ENCODE results near the gene TPPP2. TPM values are rescaled to one million over a fixed set of nuclear protein-coding genes. Genes with fewer than 3 reads are reported as not detected.
A peak's percentile ranks its signal among the peaks of the same experiment; 100 is the strongest.

Gene TPPP2
- total RNA-seq, 2 experiments from 2014 or later: not detected

GRCh38 chr14:21061347-21061668 is 31.3 kb downstream of the TPPP2 start:
- H3K9me3 ChIP-seq (ENCODE audit: control insufficient read depth in 1 of 2, insufficient read depth in 1 of 2, low read length in 2 of 2): no peaks in the 10 kb centered on the region
- Mint-ChIP-seq H3K9me3 (no peaks in the 10 kb centered on the region), H3K4me1 (ENCODE audit: low read depth) (no peaks in the 10 kb centered on the region), H3K36me3 (ENCODE audit: low read depth) (no peaks in the 10 kb centered on the region), H3K4me3 (no peak overlapping the region), H3K27ac (no peak overlapping the region), H3K27me3 (peaks cover 62% of the 10 kb centered on the region)
- POLR2A ChIA-PET: no interaction called here
- no peak overlapping the region for H3K4me3 ChIP-seq (ENCODE audit: low read length)
- DNase-seq (no peak), ATAC-seq (ENCODE audit: poor library complexity) (no peak)
- H3K36me3 ChIP-seq (ENCODE audit: insufficient read depth, low read length): no peaks in the 10 kb centered on the region
- no peaks in the 10 kb centered on the region for H3K4me1 ChIP-seq (ENCODE audit: insufficient read depth, low read length)
- no peak overlapping the region for H3K27ac ChIP-seq (ENCODE audit: low read depth in 1 of 2, low read length in 2 of 2)
- intact Hi-C loops (cut with DNase I, micrococcal nuclease): no loop called here
- CTCF ChIA-PET: interaction anchor here (0.9 to 1.3 kb wide), 4 partner anchors 14 to 90 kb away, joined by 3 to 4 read pairs (median 4); no protein-coding TSS in a partner anchor
- H3K27me3 ChIP-seq (ENCODE audit: control insufficient read depth in 1 of 2, insufficient read depth in 2 of 2, low read length in 2 of 2): peaks cover 13% of the 10 kb centered on the region in 2 experiments
- no peak for TF ChIP-seq CTCF (IDR thresholded peaks at IDR 0.05)

- intact Hi-C loops (cut with DNase I, micrococcal nuclease): no loop called here
- POLR2A ChIA-PET: no interaction called here
- no peak overlapping the region for H3K27ac ChIP-seq (ENCODE audit: low read depth in 1 of 2, low read length in 2 of 2)
- Mint-ChIP-seq H3K4me3 (no peak overlapping the region), H3K9me3 (no peaks in the 10 kb centered on the region), H3K27me3 (peaks cover 79% of the 10 kb centered on the region), H3K4me1 (ENCODE audit: low read depth) (peaks cover 4% of the 10 kb centered on the region), H3K27ac (no peak overlapping the region), H3K36me3 (ENCODE audit: low read depth) (no peaks in the 10 kb centered on the region)
- CTCF ChIA-PET: interaction anchor here (1.2 kb wide), 2 partner anchors 29 to 42 kb away, joined by 4 to 6 read pairs; no protein-coding TSS in a partner anchor
- H3K27me3 ChIP-seq (ENCODE audit: control insufficient read depth in 1 of 2, insufficient read depth in 2 of 2, low read length in 2 of 2): peaks cover 18 to 28% of the 10 kb centered on the region in 2 experiments
- no peak for DNase-seq
- ATAC-seq (ENCODE audit: poor library complexity): no peak
- TF ChIP-seq CTCF (IDR thresholded peaks at IDR 0.05): no peak
- H3K36me3 ChIP-seq (ENCODE audit: insufficient read depth, low read length): no peaks in the 10 kb centered on the region
- H3K9me3 ChIP-seq (ENCODE audit: control insufficient read depth in 1 of 2, insufficient read depth in 1 of 2, low read length in 2 of 2): no peaks in the 10 kb centered on the region
- H3K4me1 ChIP-seq (ENCODE audit: insufficient read depth, low read length): peaks cover 2% of the 10 kb centered on the region
- H3K4me3 ChIP-seq (ENCODE audit: low read length): no peak overlapping the region
Observed at GRCh38 chr14:21063479-21063878, 33.5 kb downstream of the TPPP2 start.

GRCh38 chr14:21066882-21067502 is 37.0 kb downstream of the TPPP2 start:
- CTCF ChIA-PET: interaction anchor here (1.0 to 3.5 kb wide), 6 partner anchors 21 to 61 kb away, joined by 3 to 66 read pairs (median 36); no protein-coding TSS in a partner anchor
- POLR2A ChIA-PET: interaction anchor here (3.6 kb wide), 1 partner anchor 37 kb away, joined by 37 read pairs; no protein-coding TSS in a partner anchor
- peaks cover 88% of the 10 kb centered on the region for H3K27me3 Mint-ChIP-seq
- H3K27me3 ChIP-seq (ENCODE audit: control insufficient read depth in 1 of 2, insufficient read depth in 2 of 2, low read length in 2 of 2): peaks cover 41 to 60% of the 10 kb centered on the region in 2 experiments
- H3K36me3 Mint-ChIP-seq (ENCODE audit: low read depth): no peaks in the 10 kb centered on the region
- no peak overlapping the region for H3K4me3 ChIP-seq (ENCODE audit: low read length)
- no peaks in the 10 kb centered on the region for H3K9me3 Mint-ChIP-seq
- H3K27ac ChIP-seq (ENCODE audit: low read depth in 1 of 2, low read length in 2 of 2): no peak overlapping the region
- DNase-seq (peak in 4 of 14 experiments; percentile 21 to 66 (median 44)), ATAC-seq (ENCODE audit: poor library complexity) (peak; percentile 31)
- peaks cover 0 to 13% of the 10 kb centered on the region in 2 experiments for H3K9me3 ChIP-seq (ENCODE audit: control insufficient read depth in 1 of 2, insufficient read depth in 1 of 2, low read length in 2 of 2)
- no peaks in the 10 kb centered on the region for H3K36me3 ChIP-seq (ENCODE audit: insufficient read depth, low read length)
- H3K4me1 Mint-ChIP-seq (ENCODE audit: low read depth): peaks cover 32% of the 10 kb centered on the region
- no peak overlapping the region for H3K4me3 Mint-ChIP-seq
- no peak overlapping the region for H3K27ac Mint-ChIP-seq
- H3K4me1 ChIP-seq (ENCODE audit: insufficient read depth, low read length): peaks cover 35% of the 10 kb centered on the region
- peak; percentile 24 for TF ChIP-seq CTCF (IDR thresholded peaks at IDR 0.05)
- intact Hi-C loops (cut with DNase I, micrococcal nuclease): loop anchor here in 1 of 2 experiments (1.0 kb wide), 1 partner anchor 25 kb away; no protein-coding TSS in a partner anchor

All from CD4-positive, alpha-beta T cell (primary cell).